GM12891 (cell line): ENCODE measurements around the gene PPP1R12C.

Experiments
- DNase-seq: peaks from one replicate; pipeline ENCODE4 v3.0.0; 2011; ENCODE audit warnings: low spot score; ENCODE audit not compliant: insufficient read length
- FAIRE-seq: peaks from 2 replicates; lab custom pipeline; 2011; peaks lifted over from hg19 to GRCh38; lab: Jason Lieb, UNC
- PAX5 ChIP-seq: IDR thresholded peaks from 2 replicates; pipeline ENCODE4 v1.6.1; 2011; ENCODE audit warnings: low read length, moderate library complexity, mild to moderate bottlenecking; ENCODE audit not compliant: insufficient read depth, severe bottlenecking
- POLR2A ChIP-seq: IDR thresholded peaks from 2 replicates; pipeline ENCODE4 v1.6.1; 2011; ENCODE audit warnings: low read depth, low read length, control low read depth
- POLR2AphosphoS5 ChIP-seq: IDR thresholded peaks from 2 replicates; pipeline ENCODE4 v1.6.1; 2011; ENCODE audit warnings: low read depth, low read length, control low read depth
- POU2F2 ChIP-seq: IDR thresholded peaks from 2 replicates; pipeline ENCODE4 v1.6.1; 2011; ENCODE audit warnings: low read depth, mild to moderate bottlenecking, control low read depth, low read length, moderate library complexity
- SPI1 ChIP-seq: IDR thresholded peaks from 2 replicates; pipeline ENCODE4 v1.6.1; 2011; ENCODE audit warnings: low read depth, low read length, control low read depth
- TAF1 ChIP-seq: IDR thresholded peaks from 2 replicates; pipeline ENCODE4 v1.6.1; 2011; ENCODE audit warnings: low read depth, low read length, control low read depth

Gene PPP1R12C

GRCh38 chr19:55042344-55042678 lies 75.1 kb downstream of the PPP1R12C start:
- TF ChIP-seq PAX5 (no peak), SPI1 (no peak), TAF1 (no peak), POLR2A (no peak), POLR2AphosphoS5 (no peak), POU2F2 (no peak)
- no peak for DNase-seq
- no peak for FAIRE-seq

DNA sequence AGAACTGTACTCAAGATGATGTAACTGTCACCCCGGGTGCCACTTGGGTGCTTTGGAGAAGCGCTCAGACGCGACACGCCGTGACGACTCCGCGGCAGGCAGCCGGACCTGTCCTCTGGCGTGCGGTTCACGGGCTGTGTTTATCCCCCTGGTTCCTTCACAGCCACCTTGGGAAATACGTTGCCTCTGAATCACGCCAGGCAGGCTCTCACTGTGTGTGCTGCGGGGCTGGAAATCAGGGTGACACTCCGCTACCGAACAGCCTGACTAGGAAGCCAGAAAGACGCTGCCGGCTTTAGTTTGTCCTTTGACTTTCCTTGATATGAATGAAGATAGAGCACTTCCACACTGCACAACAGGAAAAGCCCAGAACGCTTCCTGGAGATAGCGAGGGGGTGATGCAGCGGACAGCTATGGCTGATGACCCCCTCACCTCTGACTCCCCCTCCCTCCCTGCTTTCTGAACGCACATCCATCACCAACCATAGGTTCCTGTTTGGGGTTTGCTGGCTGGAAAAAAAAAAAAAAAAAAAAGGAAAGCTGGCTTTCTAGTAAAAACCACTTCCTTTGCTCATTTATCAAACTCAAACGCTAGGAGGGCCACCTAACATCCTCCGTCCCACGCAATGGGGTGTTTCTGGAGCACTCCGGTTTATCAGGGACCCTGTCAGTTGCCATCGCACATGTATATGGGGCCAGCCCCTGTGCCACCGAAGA lies 75.7 kb downstream of the PPP1R12C start:
- DNase-seq: no peak
- TF ChIP-seq POLR2A (no peak), SPI1 (no peak), TAF1 (no peak), PAX5 (no peak)
- no peak for FAIRE-seq

GRCh38 chr19:55041244-55041626 lies 76.2 kb downstream of the PPP1R12C start:
- no peak for DNase-seq
- TF ChIP-seq POLR2A: no peak
- TF ChIP-seq POU2F2: no peak
- FAIRE-seq: no peak
